WTC11 (cell line): ENCODE measurements around the gene KDM3B. TPM values are rescaled to one million over a fixed set of nuclear protein-coding genes. Genes with fewer than 3 reads are reported as not detected.
A peak's percentile ranks its signal among the peaks of the same experiment; 100 is the strongest.

Experiments
- ATAC-seq: fragments of 200-7000 bp; cut with Tn5 transposase; 2 replicates; pipeline ENCODE4 v1.10.0; 2021; ENCODE audit warnings: mild to moderate bottlenecking, moderate library complexity
- CTCF ChIA-PET: fragments of 300-600 bp; sonication (Branson Sonifier 250); formaldehyde crosslinking; loops from one replicate; lab custom pipeline; 2021; ENCODE audit warnings: antibody characterized with exemption; lab: Charles Lee
- POLR2A ChIA-PET: fragments of 350-600 bp; sonication (Branson Sonifier 250); formaldehyde crosslinking; loops from one replicate; lab custom pipeline; 2021; ENCODE audit warnings: antibody characterized with exemption; lab: Charles Lee
- DNase-seq: peaks from one replicate; pipeline ENCODE4 v3.0.0; 2021; ENCODE audit warnings: low spot score
- H3K27ac Mint-ChIP-seq: 2 replicates; pipeline ENCODE4 v1.8.0; 2021; ENCODE audit warnings: mixed read lengths
- H3K27me3 Mint-ChIP-seq: 2 replicates; pipeline ENCODE4 v1.8.0; 2021; ENCODE audit warnings: low read depth, mild to moderate bottlenecking, moderate library complexity, mixed read lengths
- H3K36me3 Mint-ChIP-seq: 2 replicates; pipeline ENCODE4 v1.8.0; 2021; ENCODE audit warnings: mixed read lengths
- H3K4me1 Mint-ChIP-seq: 2 replicates; pipeline ENCODE4 v1.8.0; 2022; ENCODE audit warnings: mixed read lengths
- H3K4me3 Mint-ChIP-seq: 2 replicates; pipeline ENCODE4 v1.8.0; 2021; ENCODE audit warnings: mild to moderate bottlenecking, moderate library complexity, mixed read lengths
- H3K9me3 Mint-ChIP-seq: 2 replicates; pipeline ENCODE4 v1.8.0; 2021; ENCODE audit warnings: mixed read lengths
- ATF1 ChIP-seq: sonication (generic); formaldehyde crosslinking; IDR thresholded peaks from 2 replicates; pipeline ENCODE4 v1.8.1; 2023; ENCODE audit warnings: mild to moderate bottlenecking, moderate library complexity, missing genetic modification reagents
- E2F4 ChIP-seq: sonication (generic); formaldehyde crosslinking; IDR thresholded peaks from 2 replicates; pipeline ENCODE4 v1.8.1; 2022; ENCODE audit warnings: low read depth, mild to moderate bottlenecking, moderate library complexity, missing genetic modification reagents, borderline replicate concordance
- E2F5 ChIP-seq: sonication (generic); formaldehyde crosslinking; IDR thresholded peaks from 2 replicates; pipeline ENCODE4 v1.8.1; 2022; ENCODE audit warnings: mild to moderate bottlenecking, moderate library complexity, missing genetic modification reagents
- FOXJ3 ChIP-seq: sonication (generic); formaldehyde crosslinking; IDR thresholded peaks from 2 replicates; pipeline ENCODE4 v1.9.0; 2021; ENCODE audit warnings: missing genetic modification reagents, mild to moderate bottlenecking, borderline replicate concordance
- FOXK1 ChIP-seq: sonication (generic); formaldehyde crosslinking; IDR thresholded peaks from 2 replicates; pipeline ENCODE4 v1.8.0; 2022; ENCODE audit warnings: mild to moderate bottlenecking, moderate library complexity, missing genetic modification reagents
- HMGA2 ChIP-seq: fragments of 250-450 bp; sonication (Bioruptor Pico); IDR thresholded peaks from 2 replicates; pipeline ENCODE4 v1.4.0; 2021; ENCODE audit warnings: mild to moderate bottlenecking, moderate library complexity
- JAZF1 ChIP-seq: fragments of 250-450 bp; sonication (Bioruptor Pico); IDR thresholded peaks from 2 replicates; pipeline ENCODE4 v1.9.0; 2021; ENCODE audit warnings: moderate library complexity, mild to moderate bottlenecking, inconsistent platforms
- NFE2L1 ChIP-seq: sonication (generic); formaldehyde crosslinking; IDR thresholded peaks from 2 replicates; pipeline ENCODE4 v1.8.1; 2023; ENCODE audit warnings: missing genetic modification reagents
- NR1H2 ChIP-seq: sonication (generic); formaldehyde crosslinking; IDR thresholded peaks from 2 replicates; pipeline ENCODE4 v1.9.0; 2021; ENCODE audit warnings: mild to moderate bottlenecking, moderate library complexity, missing genetic modification reagents
- PRDM15 ChIP-seq: sonication (generic); formaldehyde crosslinking; IDR thresholded peaks from 2 replicates; pipeline ENCODE4 v1.8.0; 2022; ENCODE audit warnings: missing genetic modification reagents
- SMAD3 ChIP-seq: sonication (generic); formaldehyde crosslinking; IDR thresholded peaks from 2 replicates; pipeline ENCODE4 v1.8.0; 2022; ENCODE audit warnings: missing genetic modification reagents, mild to moderate bottlenecking, borderline replicate concordance
- TEAD4 ChIP-seq: sonication (generic); formaldehyde crosslinking; IDR thresholded peaks from 2 replicates; pipeline ENCODE4 v1.8.0; 2022; ENCODE audit warnings: mild to moderate bottlenecking, missing genetic modification reagents
- ZNF138 ChIP-seq: sonication (generic); formaldehyde crosslinking; conservative IDR thresholded peaks from 2 replicates; pipeline ENCODE4 v1.8.1; 2022; ENCODE audit warnings: mild to moderate bottlenecking, moderate library complexity, missing genetic modification reagents
- ZNF416 ChIP-seq: fragments of 250-450 bp; sonication (Bioruptor Pico); IDR thresholded peaks from 2 replicates; pipeline ENCODE4 v1.9.0; 2021; ENCODE audit warnings: mild to moderate bottlenecking, inconsistent platforms
- ZNF512 ChIP-seq: sonication (generic); formaldehyde crosslinking; IDR thresholded peaks from 2 replicates; pipeline ENCODE4 v1.8.1; 2022; ENCODE audit warnings: missing genetic modification reagents, borderline replicate concordance
- ZNF671 ChIP-seq: fragments of 250-450 bp; sonication (Bioruptor Pico); IDR thresholded peaks from 2 replicates; pipeline ENCODE4 v1.8.0; 2021; ENCODE audit warnings: mild to moderate bottlenecking
- ZSCAN18 ChIP-seq: fragments of 250-450 bp; sonication (Bioruptor Pico); IDR thresholded peaks from 2 replicates; pipeline ENCODE4 v2.1.2; 2022; ENCODE audit warnings: mild to moderate bottlenecking, moderate library complexity
- total RNA-seq: library from RNA; stranded (reverse); gene quantifications from 3 replicates; pipeline ENCODE4 v1.2.3, GENCODE V29; 2021
- TF ChIP-seq, protein P1 (sequence below): fragments of 250-450 bp; sonication (Bioruptor Pico); conservative IDR thresholded peaks from 2 replicates; pipeline ENCODE4 v1.9.0; 2021; ENCODE audit warnings: mild to moderate bottlenecking
- TF ChIP-seq, protein P2 (sequence below): sonication (generic); formaldehyde crosslinking; IDR thresholded peaks from 2 replicates; pipeline ENCODE4 v1.8.1; 2023; ENCODE audit warnings: mild to moderate bottlenecking, missing genetic modification reagents

The KDM3B gene
- total RNA-seq, 1 experiment from 2014 or later = 87.9 TPM

- Mint-ChIP-seq H3K4me3 (no peak overlapping the region), H3K36me3 (peaks cover 41% of the 10 kb centered on the region), H3K4me1 (peaks cover 15% of the 10 kb centered on the region), H3K27ac (peak overlapping the region; percentile 50), H3K27me3 (no peaks in the 10 kb centered on the region), H3K9me3 (peaks cover 10% of the 10 kb centered on the region)
- ATAC-seq = no peak
- TF ChIP-seq ZNF138 (CRISPR knock-in tag) (no peak), ZSCAN18 (CRISPR knock-in tag) (no peak), NFE2L1 (CRISPR knock-in tag) (no peak), E2F5 (no peak), NR1H2 (CRISPR knock-in tag) (no peak), ATF1 (CRISPR knock-in tag) (no peak), TEAD4 (CRISPR knock-in tag) (no peak), FOXK1 (CRISPR knock-in tag) (no peak), HMGA2 (CRISPR knock-in tag) (no peak), JAZF1 (CRISPR knock-in tag) (no peak), E2F4 (CRISPR knock-in tag) (no peak), FOXJ3 (no peak), SMAD3 (CRISPR knock-in tag) (no peak), ZNF671 (CRISPR knock-in tag) (no peak), PRDM15 (CRISPR knock-in tag) (no peak), ZNF512 (CRISPR knock-in tag) (no peak), ZNF416 (CRISPR knock-in tag) (no peak)
- TF ChIP-seq, protein P1, sequence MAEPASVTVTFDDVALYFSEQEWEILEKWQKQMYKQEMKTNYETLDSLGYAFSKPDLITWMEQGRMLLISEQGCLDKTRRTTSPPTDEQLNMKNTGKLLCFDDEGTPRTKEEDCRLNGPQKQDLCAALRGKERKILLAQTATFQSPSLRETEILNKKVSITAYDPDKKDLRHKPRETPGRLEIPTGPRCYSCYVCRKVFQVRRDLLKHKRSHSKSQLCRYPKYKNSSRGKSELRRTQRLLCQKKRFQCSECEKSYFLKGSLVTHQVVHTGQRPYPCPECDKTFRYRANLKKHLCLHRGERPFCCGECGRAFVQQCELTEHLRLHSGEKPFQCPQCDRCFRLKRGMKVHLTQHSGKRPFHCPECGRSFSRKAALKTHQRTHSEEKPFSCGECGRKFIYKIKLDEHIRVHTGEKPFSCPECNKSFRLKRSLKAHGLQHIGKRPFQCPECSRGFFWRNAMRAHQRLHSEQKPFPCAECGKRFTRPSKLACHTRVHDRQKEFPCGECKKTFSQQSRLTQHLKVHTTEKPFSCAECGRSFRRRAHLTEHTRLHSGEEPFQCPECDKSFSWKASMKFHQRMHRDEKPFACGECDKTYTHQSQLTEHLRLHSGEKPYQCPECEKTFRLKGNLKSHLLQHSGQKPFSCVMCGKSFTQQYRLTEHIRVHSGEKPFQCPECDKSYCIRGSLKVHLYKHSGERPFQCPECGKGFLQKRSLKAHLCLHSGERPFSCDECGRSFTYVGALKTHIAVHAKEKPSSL = no peak
- TF ChIP-seq, protein P2, sequence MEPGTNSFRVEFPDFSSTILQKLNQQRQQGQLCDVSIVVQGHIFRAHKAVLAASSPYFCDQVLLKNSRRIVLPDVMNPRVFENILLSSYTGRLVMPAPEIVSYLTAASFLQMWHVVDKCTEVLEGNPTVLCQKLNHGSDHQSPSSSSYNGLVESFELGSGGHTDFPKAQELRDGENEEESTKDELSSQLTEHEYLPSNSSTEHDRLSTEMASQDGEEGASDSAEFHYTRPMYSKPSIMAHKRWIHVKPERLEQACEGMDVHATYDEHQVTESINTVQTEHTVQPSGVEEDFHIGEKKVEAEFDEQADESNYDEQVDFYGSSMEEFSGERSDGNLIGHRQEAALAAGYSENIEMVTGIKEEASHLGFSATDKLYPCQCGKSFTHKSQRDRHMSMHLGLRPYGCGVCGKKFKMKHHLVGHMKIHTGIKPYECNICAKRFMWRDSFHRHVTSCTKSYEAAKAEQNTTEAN (CRISPR knock-in tag) = no peak
- CTCF ChIA-PET = interaction anchor here (0.9 kb wide), 1 partner anchor 18 kb away, joined by 3 read pairs; the partner anchor contains the start of gene CDC25C
- DNase-seq = no peak
- POLR2A ChIA-PET = interaction anchor here (1.6 kb wide), 1 partner anchor 12 kb away, joined by 4 read pairs; the partner anchor contains the start of gene FAM53C
These were observed 2.5 kb upstream of the KDM3B start for GRCh38 chr5:138349852-138350562.
